ENCODE results near the gene PCDHB1. TPM values are rescaled to one million over a fixed set of nuclear protein-coding genes. Genes with fewer than 3 reads are reported as not detected.

The PCDHB1 gene
- polyA plus RNA-seq (ENCODE audit: insufficient read length in 10 of 10): under 1 TPM; 0.07 to 0.20 (median 0.10) TPM
- long read RNA-seq, donor 1: 0 reads
- long read RNA-seq, donor 2: 0 reads
- long read RNA-seq, donor 3, full-length matches to known transcripts: 2 of 2 reads
- long read RNA-seq, donor 3, partial matches to known transcripts: 0 of 2 reads
- long read RNA-seq, donor 3, other reads (novel, unspliced or antisense): 0 of 2 reads
- long read RNA-seq, donor 4: 0 reads
- long read RNA-seq, donor 5: 0 reads
- long read RNA-seq, donor 6: 0 reads
- long read RNA-seq, donor 7: 0 reads
- long read RNA-seq, donor 8: 0 reads
- long read RNA-seq, donor 9: 0 reads

GRCh38 chr5:141050622-141051520 lies at the start of gene PCDHB1:
Gene PCDHB1, plus strand, starts transcription at chr5:141051374. Its CDS starts 97 bp downstream, at chr5:141051471.
- peak in 1 of 3 donors; percentile 16 for DNase-seq

- peak in 1 of 3 donors; percentile 19 for DNase-seq
Measured at GRCh38 chr5:141001446-141001843, 49.7 kb upstream of the PCDHB1 start.

- peak in 1 of 3 donors; percentile 39 for DNase-seq
Measured at GRCh38 chr5:141001844-141002604, 49.1 kb upstream of the PCDHB1 start.

GRCh38 chr5:141002605-141002965 lies 48.6 kb upstream of the PCDHB1 start:
- DNase-seq: no peak

- DNase-seq: no peak
Measured at GRCh38 chr5:141003031-141003430, 48.1 kb upstream of the PCDHB1 start.

GRCh38 chr5:141003791-141004611 lies 47.2 kb upstream of the PCDHB1 start:
- DNase-seq: no peak

GRCh38 chr5:141007791-141008190 lies 43.4 kb upstream of the PCDHB1 start:
- no peak for DNase-seq

GRCh38 chr5:141010047-141010793 lies 41.0 kb upstream of the PCDHB1 start:
- DNase-seq: no peak

- DNase-seq: no peak
Measured at GRCh38 chr5:141017943-141018342, 33.2 kb upstream of the PCDHB1 start.

GRCh38 chr5:141022384-141022783 lies 28.8 kb upstream of the PCDHB1 start:
- no peak for DNase-seq

- DNase-seq: no peak
Measured at GRCh38 chr5:141031006-141031405, 20.2 kb upstream of the PCDHB1 start.

GRCh38 chr5:141032626-141033025 lies 18.5 kb upstream of the PCDHB1 start:
- no peak for DNase-seq

- no peak for DNase-seq
Measured at GRCh38 chr5:141039061-141039460, 12.1 kb upstream of the PCDHB1 start.

GRCh38 chr5:141039517-141039916 lies 11.7 kb upstream of the PCDHB1 start:
- DNase-seq: peak in 1 of 3 donors; percentile 43

GRCh38 chr5:141040093-141040770 lies 10.9 kb upstream of the PCDHB1 start:
- peak in 1 of 3 donors; percentile 54 for DNase-seq

- DNase-seq: peak; percentile 72 to 92 (median 86)
Measured at GRCh38 chr5:141040771-141041426, 10.3 kb upstream of the PCDHB1 start.

- DNase-seq: no peak
Measured at GRCh38 chr5:141041427-141041785, 9.8 kb upstream of the PCDHB1 start.

GRCh38 chr5:141042555-141042954 lies 8.6 kb upstream of the PCDHB1 start:
- no peak for DNase-seq

GRCh38 chr5:141051521-141051866 lies 320 bp downstream of the PCDHB1 start:
- DNase-seq: no peak

Data from muscle of back (tissue), 13 donors.